NCI-H446 treated with DMSO at 0.1 percent for 48 hours (cell line): ENCODE data around the gene POC1A.
"Not testable (repeated sequence)": the region's sequence is repeated elsewhere in the genome, so short reads cannot be mapped to it uniquely, and the experiment has no call there.

Experiments
- DNase-seq: peaks from one replicate; lab custom pipeline; 2025; lab: John Stamatoyannopoulos, UW

Gene POC1A

GRCh38 chr3:52046902-52047239 lies 107.4 kb downstream of the POC1A start:
- DNase-seq: no peak

- DNase-seq: no peak
These were observed 107.9 kb downstream of the POC1A start for GRCh38 chr3:52046186-52046901.

- no peak for DNase-seq
These were observed 109.2 kb downstream of the POC1A start for GRCh38 chr3:52044869-52045619.

GRCh38 chr3:52043750-52044149 lies 110.5 kb downstream of the POC1A start:
- DNase-seq: no peak

GRCh38 chr3:52043039-52043438 lies 111.2 kb downstream of the POC1A start:
- not testable (repeated sequence) for DNase-seq

- DNase-seq: peak; percentile 34
These were observed 113.0 kb downstream of the POC1A start for GRCh38 chr3:52041118-52041731.

GRCh38 chr3:52040600-52040999 lies 113.6 kb downstream of the POC1A start:
- DNase-seq: no peak

- no peak for DNase-seq
These were observed 114.4 kb downstream of the POC1A start for GRCh38 chr3:52039846-52040245.

- DNase-seq: no peak
These were observed 114.8 kb downstream of the POC1A start for GRCh38 chr3:52039426-52039825.

GRCh38 chr3:52038227-52038626 lies 116.0 kb downstream of the POC1A start:
- DNase-seq: no peak

- DNase-seq: no peak
These were observed 116.9 kb downstream of the POC1A start for GRCh38 chr3:52037291-52037690.

- DNase-seq: no peak
These were observed 117.4 kb downstream of the POC1A start for GRCh38 chr3:52036829-52037228.

- DNase-seq: no peak
These were observed 118.0 kb downstream of the POC1A start for GRCh38 chr3:52036222-52036694.

- DNase-seq: no peak
These were observed 119.6 kb downstream of the POC1A start for GRCh38 chr3:52034651-52035050.

- DNase-seq: no peak
These were observed 120.0 kb downstream of the POC1A start for GRCh38 chr3:52034212-52034611.

GRCh38 chr3:52033748-52034147 lies 120.5 kb downstream of the POC1A start:
- DNase-seq: not testable (repeated sequence)

GRCh38 chr3:52032702-52033408 lies 121.4 kb downstream of the POC1A start:
- no peak for DNase-seq

- no peak for DNase-seq
These were observed 122.3 kb downstream of the POC1A start for GRCh38 chr3:52031896-52032295.

- no peak for DNase-seq
These were observed 123.4 kb downstream of the POC1A start for GRCh38 chr3:52030714-52031310.

GRCh38 chr3:52029535-52029934 lies 124.7 kb downstream of the POC1A start:
- no peak for DNase-seq

- no peak for DNase-seq
These were observed 125.2 kb downstream of the POC1A start for GRCh38 chr3:52029053-52029452.

- peak; percentile 50 for DNase-seq
These were observed 125.7 kb downstream of the POC1A start for GRCh38 chr3:52028572-52028971.
